Adrenal gland (tissue), 5 donors: ENCODE measurements around the gene FTCDNL1.

ENCODE experiments used
- CTCF ChIP-seq, 6 experiments: fragments of 450-650 bp in 4 of 6; fragments of 200-600 bp in 2 of 6; sonication (generic) in 1 of 6; IDR thresholded peaks; 1 replicate in 5 of 6; 2 replicates in 1 of 6; pipeline versions ENCODE4 v1.5.1 to v1.8.0; 2016 to 2021; ENCODE audit warnings: antibody characterized with exemption in 6 of 6, mild to moderate bottlenecking in 2 of 6, moderate library complexity in 1 of 6
- POLR2A ChIP-seq, 2 donors: fragments of 450-650 bp; IDR thresholded peaks; one replicate each; pipeline ENCODE4 v1.6.1; 2017; ENCODE audit warnings: antibody characterized with exemption in 2 of 2, mild to moderate bottlenecking in 2 of 2, moderate library complexity in 1 of 2
- donor health status: DM: no; HTN: no; CAD: no.

- no peak for TF ChIP-seq CTCF (IDR thresholded peaks at IDR 0.05)
- TF ChIP-seq POLR2A (IDR thresholded peaks at IDR 0.05) = no peak
These were observed 93.6 kb downstream of the FTCDNL1 start for GRCh38 chr2:199757233-199757870.
